ENCODE data around the gene MIA.
"Not testable (repeated sequence)": the region's sequence is repeated elsewhere in the genome, so short reads cannot be mapped to it uniquely, and the experiment has no call there.

The MIA gene

DNA sequence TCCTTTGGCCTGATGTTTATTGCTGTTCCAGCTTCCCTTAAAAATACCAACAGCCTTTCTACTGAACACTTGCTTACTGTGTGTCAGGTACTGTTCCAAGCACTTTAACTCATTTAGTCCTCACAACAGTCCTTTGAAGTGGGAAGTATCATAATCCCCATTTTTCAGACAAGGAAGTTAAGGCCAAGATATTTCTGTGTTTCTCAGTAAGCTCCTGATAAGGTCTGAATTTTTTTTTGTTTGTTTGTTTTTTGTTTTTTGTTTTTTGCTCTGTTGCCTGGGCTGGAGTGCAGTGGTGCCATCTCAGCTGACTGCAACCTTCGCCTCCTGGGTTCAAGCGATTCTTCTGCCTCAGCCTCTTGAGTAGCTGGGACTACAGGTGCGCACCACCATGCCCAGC lies 16.8 kb upstream of the MIA start:
- no peak overlapping the region for H3K4me3 ChIP-seq
- H3K9me3 ChIP-seq, result no peaks in the 10 kb centered on the region
- in situ Hi-C loops (cut with MboI; ENCODE audit: low sequenced_read_pairs), result no loop called here
- no peaks in the 10 kb centered on the region for H3K27me3 ChIP-seq (ENCODE audit: low read depth)
- peaks cover 10% of the 10 kb centered on the region for H3K4me1 ChIP-seq
- DNase-seq (ENCODE audit: low spot score in 2 of 2), result no peak
- peaks cover 94% of the 10 kb centered on the region for H3K36me3 ChIP-seq (replicated peaks)

DNA sequence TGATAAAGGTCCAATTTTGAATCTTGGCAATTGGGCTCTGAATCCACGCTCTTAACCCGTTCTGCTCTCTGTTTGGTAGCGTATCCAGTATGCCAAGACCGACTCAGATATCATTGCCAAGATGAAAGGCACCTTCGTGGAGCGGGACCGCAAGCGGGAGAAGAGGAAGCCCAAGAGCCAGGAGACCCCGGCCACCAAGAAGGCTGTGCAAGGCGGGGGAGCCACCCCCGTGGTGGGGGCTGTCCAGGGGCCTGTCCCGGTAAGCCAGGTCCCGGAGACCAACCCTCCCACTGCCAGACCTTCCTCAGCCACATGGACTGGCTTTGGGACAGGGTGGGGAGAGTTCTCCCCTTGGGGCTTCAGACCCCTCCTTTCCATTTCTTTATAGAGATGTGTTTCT lies 16.0 kb upstream of the MIA start:
- in situ Hi-C loops (cut with MboI; ENCODE audit: low sequenced_read_pairs), result no loop called here
- peaks cover 94% of the 10 kb centered on the region for H3K36me3 ChIP-seq (replicated peaks)

DNA sequence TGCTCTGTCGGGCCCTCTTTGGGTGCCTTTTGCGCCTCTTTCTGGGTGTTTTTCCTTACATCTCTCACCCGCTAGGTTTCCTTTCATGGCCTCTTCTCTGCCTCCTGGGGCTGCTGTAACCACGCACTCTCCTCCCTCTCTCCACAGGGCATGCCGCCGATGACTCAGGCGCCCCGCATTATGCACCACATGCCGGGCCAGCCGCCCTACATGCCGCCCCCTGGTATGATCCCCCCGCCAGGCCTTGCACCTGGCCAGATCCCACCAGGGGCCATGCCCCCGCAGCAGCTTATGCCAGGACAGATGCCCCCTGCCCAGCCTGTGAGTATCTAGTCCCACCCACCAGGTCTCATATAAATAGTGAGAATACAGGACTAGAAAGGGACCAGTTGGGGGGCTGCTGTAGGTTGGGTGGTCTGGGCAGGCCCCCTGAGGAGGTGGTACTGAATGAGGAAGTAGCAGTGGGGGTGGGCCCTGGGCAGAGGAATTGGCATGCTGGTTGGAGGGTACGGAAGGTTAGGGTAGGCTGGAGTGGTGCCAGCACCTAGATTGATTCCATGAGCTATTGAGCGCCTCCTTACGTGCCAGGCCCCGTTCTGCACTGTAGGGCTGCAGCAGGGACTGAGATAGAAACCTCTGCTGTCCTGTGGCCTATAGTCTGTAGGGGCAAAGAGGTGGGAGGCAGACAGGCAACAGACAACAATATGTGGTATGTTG lies 12.4 kb upstream of the MIA start:
- in situ Hi-C loops (cut with MboI; ENCODE audit: low sequenced_read_pairs), result no loop called here
- Histone ChIP-seq H3K4me1 (no peaks in the 10 kb centered on the region), H3K4me3 (no peak overlapping the region), H3K36me3 (replicated peaks) (peaks cover 87% of the 10 kb centered on the region), H3K27me3 (ENCODE audit: low read depth) (no peaks in the 10 kb centered on the region), H3K9me3 (no peaks in the 10 kb centered on the region)
- no peak for DNase-seq (ENCODE audit: low spot score in 2 of 2)

More for the DNA sequence above, 16.0 kb upstream of the MIA start:
- Histone ChIP-seq H3K27me3 (ENCODE audit: low read depth) (no peaks in the 10 kb centered on the region), H3K9me3 (no peaks in the 10 kb centered on the region), H3K4me3 (no peak overlapping the region), H3K4me1 (peaks cover 3% of the 10 kb centered on the region)
- no peak for DNase-seq (ENCODE audit: low spot score in 2 of 2)

- H3K4me1 ChIP-seq, result no peaks in the 10 kb centered on the region
- no peaks in the 10 kb centered on the region for H3K27me3 ChIP-seq (ENCODE audit: low read depth)
- no peaks in the 10 kb centered on the region for H3K9me3 ChIP-seq
- peaks cover 81% of the 10 kb centered on the region for H3K36me3 ChIP-seq (replicated peaks)
- H3K4me3 ChIP-seq, result no peak overlapping the region
- in situ Hi-C loops (cut with MboI; ENCODE audit: low sequenced_read_pairs), result no loop called here
- no peak for DNase-seq (ENCODE audit: low spot score in 2 of 2)
Observed at GRCh38 chr19:40763526-40763925, 11.8 kb upstream of the MIA start.

GRCh38 chr19:40763963-40764362 lies 11.4 kb upstream of the MIA start:
- Histone ChIP-seq H3K27me3 (ENCODE audit: low read depth) (no peaks in the 10 kb centered on the region), H3K36me3 (replicated peaks) (peaks cover 77% of the 10 kb centered on the region), H3K4me1 (no peaks in the 10 kb centered on the region), H3K9me3 (no peaks in the 10 kb centered on the region), H3K4me3 (no peak overlapping the region)
- in situ Hi-C loops (cut with MboI; ENCODE audit: low sequenced_read_pairs), result no loop called here
- DNase-seq (ENCODE audit: low spot score in 2 of 2), result no peak

DNA sequence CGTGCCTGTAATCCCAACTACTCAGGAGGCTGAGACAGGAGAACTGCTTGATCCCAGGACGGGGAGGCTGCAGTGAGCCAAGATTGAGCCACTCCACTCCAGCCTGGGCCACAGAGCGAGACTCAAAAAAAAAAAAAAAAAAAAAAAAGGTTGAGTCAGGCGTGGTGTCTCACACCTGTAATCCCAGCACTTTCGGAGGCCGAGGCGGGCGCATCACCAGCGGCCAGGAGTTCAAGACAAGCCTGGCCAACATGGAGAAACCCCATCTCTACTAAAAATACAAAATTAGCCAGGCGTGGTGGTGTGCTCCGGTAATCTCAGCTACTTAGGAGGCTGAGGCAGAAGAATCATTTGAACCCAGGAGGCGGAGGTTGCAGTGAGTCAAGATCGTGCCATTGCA lies 8.9 kb upstream of the MIA start:
- H3K27me3 ChIP-seq (ENCODE audit: low read depth); H3K4me3 ChIP-seq; DNase-seq (ENCODE audit: low spot score in 2 of 2); H3K9me3 ChIP-seq; H3K4me1 ChIP-seq; in situ Hi-C loops (cut with MboI; ENCODE audit: low sequenced_read_pairs): not testable (repeated sequence)
- H3K36me3 ChIP-seq (replicated peaks), result peaks cover 56% of the 10 kb centered on the region

- H3K4me1 ChIP-seq, result no peaks in the 10 kb centered on the region
- no peaks in the 10 kb centered on the region for H3K27me3 ChIP-seq (ENCODE audit: low read depth)
- H3K36me3 ChIP-seq (replicated peaks), result peaks cover 31% of the 10 kb centered on the region
- H3K4me3 ChIP-seq, result no peak overlapping the region
- H3K9me3 ChIP-seq, result no peaks in the 10 kb centered on the region
- in situ Hi-C loops (cut with MboI; ENCODE audit: low sequenced_read_pairs), result no loop called here
- DNase-seq (ENCODE audit: low spot score in 2 of 2), result no peak
Observed at GRCh38 chr19:40768869-40769268, 6.5 kb upstream of the MIA start.

- DNase-seq (ENCODE audit: low spot score in 2 of 2); H3K9me3 ChIP-seq; H3K36me3 ChIP-seq (replicated peaks); H3K4me3 ChIP-seq; in situ Hi-C loops (cut with MboI; ENCODE audit: low sequenced_read_pairs); H3K4me1 ChIP-seq; H3K27me3 ChIP-seq (ENCODE audit: low read depth): not testable (repeated sequence)
Observed at GRCh38 chr19:40771101-40771862, 4.0 kb upstream of the MIA start.

GRCh38 chr19:40775632-40776022 lies 306 bp downstream of the MIA start:
- peaks cover 10% of the 10 kb centered on the region for H3K4me1 ChIP-seq
- in situ Hi-C loops (cut with MboI; ENCODE audit: low sequenced_read_pairs), result no loop called here

DNA sequence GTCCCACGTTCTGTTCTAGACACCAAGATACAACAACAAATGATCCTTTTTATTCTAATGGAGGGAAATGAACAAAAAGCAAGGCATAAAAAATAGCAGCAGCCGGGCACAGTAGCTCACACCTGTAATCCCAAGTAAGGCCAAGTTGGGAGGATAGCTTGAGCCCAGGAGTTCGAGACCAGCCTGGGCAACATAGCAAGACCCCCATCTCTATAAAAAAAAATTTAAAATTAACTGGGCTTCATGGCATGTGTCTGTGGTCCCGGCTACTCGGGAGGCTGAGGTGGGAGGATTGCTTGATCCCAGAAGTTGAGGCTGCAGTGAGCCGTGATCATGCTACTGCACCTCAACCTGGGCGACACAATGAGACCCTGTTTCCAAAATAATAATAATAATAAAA lies 1.0 kb downstream of the MIA start:
- DNase-seq (ENCODE audit: low spot score in 2 of 2), result no peak
- Histone ChIP-seq H3K9me3 (no peaks in the 10 kb centered on the region), H3K4me3 (no peak overlapping the region), H3K36me3 (replicated peaks) (no peaks in the 10 kb centered on the region), H3K4me1 (peaks cover 10% of the 10 kb centered on the region), H3K27me3 (ENCODE audit: low read depth) (no peaks in the 10 kb centered on the region)
- in situ Hi-C loops (cut with MboI; ENCODE audit: low sequenced_read_pairs), result no loop called here

More at GRCh38 chr19:40775632-40776022, 306 bp downstream of the MIA start:
- Histone ChIP-seq H3K36me3 (replicated peaks) (no peaks in the 10 kb centered on the region), H3K4me3 (no peak overlapping the region), H3K27me3 (ENCODE audit: low read depth) (no peaks in the 10 kb centered on the region), H3K9me3 (no peaks in the 10 kb centered on the region)
- no peak for DNase-seq (ENCODE audit: low spot score in 2 of 2)

DNA sequence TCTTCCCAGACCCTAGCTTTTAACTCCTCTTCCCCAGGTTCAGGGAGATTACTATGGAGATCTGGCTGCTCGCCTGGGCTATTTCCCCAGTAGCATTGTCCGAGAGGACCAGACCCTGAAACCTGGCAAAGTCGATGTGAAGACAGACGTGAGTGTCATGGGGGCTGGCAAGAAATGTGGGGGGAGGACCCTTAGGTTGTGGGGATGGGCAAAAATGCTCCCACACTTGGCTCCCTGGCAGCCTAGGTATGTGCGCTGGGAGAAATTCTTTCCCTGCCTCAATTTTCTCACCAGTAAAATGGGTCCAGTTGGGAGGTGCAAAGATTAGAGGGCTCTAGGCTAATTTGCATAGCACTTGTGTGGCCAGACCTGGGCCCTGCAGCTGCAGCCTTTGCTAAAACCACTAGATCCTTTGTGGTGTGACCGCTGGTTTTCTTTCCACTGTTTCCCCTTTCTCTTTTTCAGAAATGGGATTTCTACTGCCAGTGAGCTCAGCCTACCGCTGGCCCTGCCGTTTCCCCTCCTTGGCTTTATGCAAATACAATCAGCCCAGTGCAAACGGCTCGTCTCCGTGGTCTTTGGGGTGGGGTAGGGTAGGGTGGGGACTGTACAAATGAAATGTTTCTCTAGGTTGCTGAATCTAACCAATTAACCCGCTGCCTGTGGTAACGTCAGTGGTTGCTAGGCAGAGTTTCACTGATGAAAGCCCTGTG lies 1.8 kb downstream of the MIA start:
- peak; percentile 93 to 94 for DNase-seq (ENCODE audit: low spot score in 2 of 2)
- Histone ChIP-seq H3K4me3 (peak overlapping the region; percentile 59), H3K4me1 (peaks cover 10% of the 10 kb centered on the region), H3K27me3 (ENCODE audit: low read depth) (no peaks in the 10 kb centered on the region), H3K9me3 (no peaks in the 10 kb centered on the region), H3K36me3 (replicated peaks) (no peaks in the 10 kb centered on the region)
- in situ Hi-C loops (cut with MboI; ENCODE audit: low sequenced_read_pairs), result no loop called here

- H3K4me1 ChIP-seq, result peaks cover 10% of the 10 kb centered on the region
- H3K9me3 ChIP-seq, result no peaks in the 10 kb centered on the region
- DNase-seq (ENCODE audit: low spot score in 2 of 2), result no peak
- in situ Hi-C loops (cut with MboI; ENCODE audit: low sequenced_read_pairs), result no loop called here
- no peaks in the 10 kb centered on the region for H3K27me3 ChIP-seq (ENCODE audit: low read depth)
- peak overlapping the region; percentile 59 for H3K4me3 ChIP-seq
- no peaks in the 10 kb centered on the region for H3K36me3 ChIP-seq (replicated peaks)
Observed at GRCh38 chr19:40777645-40777936, 2.3 kb downstream of the MIA start.

DNA sequence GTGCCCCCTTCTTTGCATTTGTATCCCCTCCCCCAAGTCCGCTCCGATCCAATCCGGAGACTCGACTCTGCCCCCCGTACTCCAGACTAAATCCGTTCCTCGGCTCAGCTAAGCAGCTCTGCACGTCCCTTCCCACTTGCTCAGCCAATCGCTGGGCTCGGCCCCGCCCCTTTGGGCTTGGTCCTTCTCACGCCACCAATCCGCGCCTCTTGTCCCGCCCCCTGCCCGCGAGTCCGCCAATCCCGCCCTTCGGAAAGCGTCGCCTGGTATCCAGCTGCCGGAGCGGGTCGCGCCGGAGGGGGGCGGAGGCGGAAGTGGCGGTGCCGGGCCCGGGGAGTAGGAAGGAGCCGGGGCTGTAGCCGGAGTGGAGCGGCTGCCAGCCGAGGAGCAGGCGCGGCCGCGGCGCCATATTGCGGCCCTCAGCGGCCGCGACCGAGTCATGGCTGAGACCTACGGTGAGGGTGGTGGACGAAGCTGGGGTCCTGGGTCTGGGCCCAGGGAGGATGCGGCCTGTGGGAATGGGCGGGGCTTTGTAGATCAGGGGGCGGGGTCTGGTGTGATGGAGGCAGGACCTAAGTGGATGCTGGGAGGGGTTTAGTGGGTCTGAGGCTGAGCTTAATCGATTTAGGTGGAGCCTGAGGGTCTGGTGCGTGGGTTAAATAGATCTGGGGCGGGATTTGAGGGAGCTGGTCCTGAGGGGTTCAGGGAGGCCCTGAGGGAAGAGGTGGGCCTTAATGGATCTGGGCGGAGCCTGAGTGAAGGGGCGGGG lies 2.8 kb downstream of the MIA start, which contains the start of gene RAB4B:
Gene RAB4B (plus strand): TSS at position 311 of the 769 bp plus-strand sequence. CDS start 129 bp downstream, at position 440.
- Histone ChIP-seq H3K4me1 (peaks cover 10% of the 10 kb centered on the region), H3K9me3 (no peaks in the 10 kb centered on the region), H3K4me3 (peak within 1 kb of the TSS; percentile 59), H3K36me3 (replicated peaks) (no peaks in the 10 kb centered on the region), H3K27me3 (ENCODE audit: low read depth) (no peaks in the 10 kb centered on the region)
- DNase-seq (ENCODE audit: low spot score in 2 of 2), result peak; percentile 100
- in situ Hi-C loops (cut with MboI; ENCODE audit: low sequenced_read_pairs), result no loop called here

Data from HAP-1 (cell line).